Effector memory CD4-positive, alpha-beta T cell (primary cell): ENCODE measurements around the gene MET.
"Not testable (repeated sequence)": the region's sequence is repeated elsewhere in the genome, so short reads cannot be mapped to it uniquely, and the experiment has no call there.

Experiments
- DNase-seq, 3 donors: peaks; one replicate each; pipeline ENCODE4 v3.0.0-alpha.2; 2020
- H3K27ac ChIP-seq: 2 replicates; pipeline ENCODE4 v1.7.0; 2013; ENCODE audit warnings: mild to moderate bottlenecking, low read length, moderate library complexity; ENCODE audit not compliant: insufficient read depth, poor library complexity, severe bottlenecking
- H3K27me3 ChIP-seq: replicated peaks from 2 replicates; pipeline ENCODE4 v1.7.0; 2013; ENCODE audit warnings: mild to moderate bottlenecking, low read length; ENCODE audit not compliant: insufficient read depth, control insufficient read depth, poor library complexity, severe bottlenecking
- H3K36me3 ChIP-seq: 2 replicates; pipeline ENCODE4 v1.7.0; 2013; ENCODE audit warnings: mild to moderate bottlenecking, low read length, moderate library complexity; ENCODE audit not compliant: control insufficient read depth, insufficient read depth
- H3K4me1 ChIP-seq: 2 replicates; pipeline ENCODE4 v1.7.0; 2013; ENCODE audit warnings: low read length, mild to moderate bottlenecking; ENCODE audit not compliant: control insufficient read depth, insufficient read depth, poor library complexity, severe bottlenecking
- H3K4me3 ChIP-seq: 2 replicates; pipeline ENCODE4 v1.7.0; 2013; ENCODE audit warnings: low read length, low read depth, mild to moderate bottlenecking; ENCODE audit not compliant: insufficient read depth, poor library complexity, severe bottlenecking
- H3K9me3 ChIP-seq: 2 replicates; pipeline ENCODE4 v1.7.0; 2013; ENCODE audit warnings: mild to moderate bottlenecking, low read length, moderate library complexity; ENCODE audit not compliant: control insufficient read depth

MET gene

DNA sequence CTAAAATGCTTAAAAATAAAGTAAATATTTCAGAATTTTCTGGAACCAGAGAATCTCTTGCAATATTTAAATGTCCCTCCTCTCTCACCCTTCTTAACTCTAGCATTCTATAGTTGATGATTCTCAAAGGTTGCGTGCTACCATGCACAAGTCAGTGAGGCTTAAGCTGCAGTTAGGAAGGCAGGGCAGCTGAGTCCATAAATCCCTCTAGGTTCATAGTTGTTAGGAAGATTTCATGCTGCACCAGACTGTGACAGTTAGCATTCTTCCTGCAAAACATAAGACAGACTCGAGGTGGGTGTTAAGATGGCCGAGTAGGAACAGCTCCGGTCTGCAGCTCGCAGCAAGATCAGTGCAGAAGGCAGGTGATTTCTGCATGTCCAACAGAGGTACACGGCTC lies 70.6 kb downstream of the MET start:
- DNase-seq, result no peak

DNA sequence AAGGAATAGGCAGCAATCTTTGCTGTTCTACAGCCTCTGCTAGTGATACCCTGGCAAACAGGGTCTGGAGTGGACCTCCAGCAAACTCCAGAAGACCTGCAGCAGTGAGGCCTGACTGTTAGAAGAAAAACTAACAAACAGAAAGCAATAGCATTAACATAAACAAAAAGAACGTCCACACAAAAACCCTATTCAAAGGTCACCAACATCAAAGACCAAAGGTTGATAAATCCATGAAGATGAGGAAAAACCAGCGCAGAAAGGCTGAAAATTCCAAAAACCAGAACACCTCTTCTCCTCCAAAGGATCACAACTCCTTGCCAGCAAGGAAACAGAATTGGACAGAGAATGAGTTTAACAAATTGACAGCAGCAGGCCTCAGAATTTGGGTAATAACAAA lies 71.8 kb downstream of the MET start:
- not testable (repeated sequence) for DNase-seq, H3K4me3 ChIP-seq, H3K4me1 ChIP-seq, H3K27me3 ChIP-seq, H3K36me3 ChIP-seq, H3K27ac ChIP-seq, H3K9me3 ChIP-seq

More for the DNA sequence above, 70.6 kb downstream of the MET start:
- Histone ChIP-seq H3K4me1 (no peaks in the 10 kb centered on the region), H3K36me3 (no peaks in the 10 kb centered on the region), H3K27me3 (no peaks in the 10 kb centered on the region), H3K4me3 (no peak overlapping the region), H3K9me3 (no peaks in the 10 kb centered on the region), H3K27ac (no peak overlapping the region)

- not testable (repeated sequence) for H3K27me3 ChIP-seq, H3K27ac ChIP-seq, H3K36me3 ChIP-seq, H3K4me1 ChIP-seq, H3K9me3 ChIP-seq, DNase-seq, H3K4me3 ChIP-seq
These were observed 74.4 kb downstream of the MET start for GRCh38 chr7:116746388-116746787.

DNA sequence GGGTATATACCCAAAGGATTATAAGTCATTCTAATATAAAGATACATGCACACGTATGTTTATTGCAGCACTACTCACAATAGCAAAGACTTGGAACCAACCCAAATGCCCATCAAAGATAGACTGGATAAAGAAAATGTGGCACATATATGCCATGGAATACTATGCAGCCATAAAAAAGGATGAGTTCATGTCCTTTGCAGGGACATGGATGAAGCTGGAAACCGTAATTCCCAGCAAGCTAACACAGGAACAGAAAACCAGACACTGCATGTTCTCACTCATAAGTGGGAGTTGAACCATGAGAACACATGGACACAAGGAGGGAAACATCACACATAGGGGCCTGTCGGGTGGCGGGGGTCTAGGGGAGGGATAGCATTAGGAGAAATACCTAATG lies 79.1 kb downstream of the MET start:
- not testable (repeated sequence) for DNase-seq, H3K36me3 ChIP-seq, H3K4me3 ChIP-seq

GRCh38 chr7:116752305-116753074 lies 80.5 kb downstream of the MET start:
- no peaks in the 10 kb centered on the region for H3K27me3 ChIP-seq
- H3K9me3 ChIP-seq, result no peaks in the 10 kb centered on the region
- no peaks in the 10 kb centered on the region for H3K36me3 ChIP-seq
- H3K27ac ChIP-seq, result no peak overlapping the region
- H3K4me3 ChIP-seq, result no peak overlapping the region
- DNase-seq, result no peak
- H3K4me1 ChIP-seq, result no peaks in the 10 kb centered on the region

More for the DNA sequence above, 79.1 kb downstream of the MET start:
- H3K4me1 ChIP-seq, H3K27me3 ChIP-seq, H3K27ac ChIP-seq, H3K9me3 ChIP-seq: not testable (repeated sequence)

DNA sequence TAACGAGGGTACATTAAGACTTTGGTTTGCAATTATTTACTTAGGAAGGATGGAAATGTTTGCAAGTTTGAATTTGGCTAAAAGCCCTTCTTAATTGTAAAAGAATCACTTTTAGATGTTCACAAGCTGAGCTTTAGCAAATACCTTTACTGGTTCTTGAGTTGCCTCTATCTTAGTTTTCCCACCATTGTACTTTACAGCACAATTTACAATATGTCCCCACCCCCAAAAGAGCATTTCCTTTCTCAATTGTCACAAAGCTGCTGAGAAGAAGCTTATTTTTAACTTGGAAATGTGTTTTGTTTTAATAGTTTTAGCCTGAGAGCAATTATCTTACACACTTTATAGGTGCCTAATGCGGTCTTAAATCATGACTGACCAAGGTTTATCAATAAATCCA lies 81.1 kb downstream of the MET start:
- Histone ChIP-seq H3K27me3 (no peaks in the 10 kb centered on the region), H3K27ac (no peak overlapping the region), H3K4me3 (no peak overlapping the region), H3K9me3 (no peaks in the 10 kb centered on the region), H3K36me3 (no peaks in the 10 kb centered on the region), H3K4me1 (no peaks in the 10 kb centered on the region)
- DNase-seq, result no peak

- Histone ChIP-seq H3K4me1 (no peaks in the 10 kb centered on the region), H3K27ac (no peak overlapping the region), H3K4me3 (no peak overlapping the region), H3K27me3 (no peaks in the 10 kb centered on the region), H3K36me3 (no peaks in the 10 kb centered on the region), H3K9me3 (no peaks in the 10 kb centered on the region)
- no peak for DNase-seq
These were observed 82.2 kb downstream of the MET start for GRCh38 chr7:116754186-116754585.

DNA sequence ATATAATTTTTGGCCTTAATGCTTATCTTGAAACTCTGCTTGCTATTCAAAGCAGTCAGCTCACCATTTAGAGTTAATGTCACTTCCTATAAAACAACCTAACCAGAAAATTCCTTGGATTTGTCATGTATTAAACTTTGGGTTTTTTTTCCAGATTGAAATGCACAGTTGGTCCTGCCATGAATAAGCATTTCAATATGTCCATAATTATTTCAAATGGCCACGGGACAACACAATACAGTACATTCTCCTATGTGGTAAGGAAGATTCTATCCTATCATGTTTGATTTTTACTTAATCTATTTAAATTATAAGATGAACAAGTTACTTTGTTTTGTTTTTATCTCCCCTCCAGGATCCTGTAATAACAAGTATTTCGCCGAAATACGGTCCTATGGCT lies 85.3 kb downstream of the MET start:
- no peaks in the 10 kb centered on the region for H3K27me3 ChIP-seq
- no peak for DNase-seq
- no peak overlapping the region for H3K4me3 ChIP-seq
- no peaks in the 10 kb centered on the region for H3K9me3 ChIP-seq
- H3K27ac ChIP-seq, result no peak overlapping the region
- no peaks in the 10 kb centered on the region for H3K36me3 ChIP-seq
- H3K4me1 ChIP-seq, result no peaks in the 10 kb centered on the region

DNA sequence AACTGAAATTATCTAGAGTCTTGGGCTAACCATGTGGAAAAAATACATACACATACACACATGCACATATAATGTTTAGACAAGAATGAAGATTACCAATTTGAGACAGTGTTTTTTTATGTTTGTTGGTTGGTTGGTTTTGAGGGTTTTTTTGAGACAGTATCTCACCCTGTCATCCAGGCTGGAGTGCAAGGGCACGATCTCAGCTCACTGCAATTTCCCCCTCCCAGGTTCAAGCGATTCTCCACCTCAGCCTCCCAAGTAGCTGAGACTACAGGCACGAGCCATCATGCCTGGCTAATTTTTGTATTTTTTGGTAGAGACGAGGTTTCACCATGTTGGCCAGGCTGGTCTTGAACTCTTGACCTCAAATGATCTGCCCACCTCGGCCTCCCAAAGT lies 87.6 kb downstream of the MET start:
- not testable (repeated sequence) for H3K4me3 ChIP-seq, H3K27ac ChIP-seq

GRCh38 chr7:116762971-116763370 lies 91.0 kb downstream of the MET start:
- Histone ChIP-seq H3K27ac (no peak overlapping the region), H3K27me3 (no peaks in the 10 kb centered on the region), H3K4me3 (no peak overlapping the region), H3K4me1 (no peaks in the 10 kb centered on the region), H3K36me3 (no peaks in the 10 kb centered on the region), H3K9me3 (no peaks in the 10 kb centered on the region)
- no peak for DNase-seq

More for the DNA sequence above, 87.6 kb downstream of the MET start:
- not testable (repeated sequence) for H3K4me1 ChIP-seq, H3K9me3 ChIP-seq, H3K36me3 ChIP-seq, H3K27me3 ChIP-seq, DNase-seq
